AG09319 (cell line): ENCODE results near the gene GLI3.

ENCODE experiments used
- DNase-seq: peaks from one replicate; pipeline ENCODE4 v3.0.0-alpha.2; 2010; ENCODE audit warnings: low read depth; ENCODE audit errors: extremely low read depth
- CTCF ChIP-seq: IDR thresholded peaks from 2 replicates; pipeline ENCODE4 v1.5.1; 2011; ENCODE audit warnings: low read depth, mild to moderate bottlenecking, inconsistent platforms, low read length, moderate library complexity

GLI3 gene

GRCh38 chr7:42247301-42247700 lies 10.3 kb upstream of the GLI3 start:
- peak; percentile 18 for TF ChIP-seq CTCF
- DNase-seq: no peak

GRCh38 chr7:42244828-42245227 lies 7.8 kb upstream of the GLI3 start:
- TF ChIP-seq CTCF: no peak

GRCh38 chr7:42242381-42242780 lies 5.4 kb upstream of the GLI3 start:
- TF ChIP-seq CTCF: no peak

More at GRCh38 chr7:42244828-42245227, 7.8 kb upstream of the GLI3 start:
- no peak for DNase-seq

GRCh38 chr7:42241424-42241823 lies 4.4 kb upstream of the GLI3 start:
- no peak for DNase-seq
- TF ChIP-seq CTCF: no peak

More at GRCh38 chr7:42242381-42242780, 5.4 kb upstream of the GLI3 start:
- DNase-seq: no peak

GRCh38 chr7:42240416-42240815 lies 3.4 kb upstream of the GLI3 start:
- TF ChIP-seq CTCF: no peak
- no peak for DNase-seq

GRCh38 chr7:42238709-42239366 lies 1.8 kb upstream of the GLI3 start:
- no peak for DNase-seq
- TF ChIP-seq CTCF: no peak; the same call in 1 of the 2 replicates

- TF ChIP-seq CTCF: no peak
- no peak for DNase-seq
Measured at GRCh38 chr7:42237811-42238541, 967 bp upstream of the GLI3 start.
